ENCODE measurements around the gene TMED1. TPM values are rescaled to one million over a fixed set of nuclear protein-coding genes. Genes with fewer than 3 reads are reported as not detected.
"Not testable (repeated sequence)": the region's sequence is repeated elsewhere in the genome, so short reads cannot be mapped to it uniquely, and the experiment has no call there.

TMED1 gene
- total RNA-seq, 4 donors from 2014 or later, result 41.2 to 71.3 (median 48.7) TPM

- DNase-seq, result no peak
- H3K36me3 ChIP-seq, result no peaks in the 10 kb centered on the region
- H3K9me3 ChIP-seq, result no peaks in the 10 kb centered on the region
- H3K27me3 ChIP-seq, result no peaks in the 10 kb centered on the region
- H3K27ac ChIP-seq, result no peak overlapping the region
- 88 to 90% methylated on average over 7 of the region's 7 CpGs for WGBS, 2 donors
- no peak overlapping the region for H3K4me3 ChIP-seq (replicated peaks in 1 of 3)
- no peaks in the 10 kb centered on the region for H3K4me1 ChIP-seq
- TF ChIP-seq CTCF (IDR thresholded peaks at IDR 0.05) (no peak), POLR2A (IDR thresholded peaks at IDR 0.05) (no peak)
- intact Hi-C loops (cut with DNase I), result no loop called here
Measured at GRCh38 chr19:10842788-10843187, 6.8 kb upstream of the TMED1 start.

DNA sequence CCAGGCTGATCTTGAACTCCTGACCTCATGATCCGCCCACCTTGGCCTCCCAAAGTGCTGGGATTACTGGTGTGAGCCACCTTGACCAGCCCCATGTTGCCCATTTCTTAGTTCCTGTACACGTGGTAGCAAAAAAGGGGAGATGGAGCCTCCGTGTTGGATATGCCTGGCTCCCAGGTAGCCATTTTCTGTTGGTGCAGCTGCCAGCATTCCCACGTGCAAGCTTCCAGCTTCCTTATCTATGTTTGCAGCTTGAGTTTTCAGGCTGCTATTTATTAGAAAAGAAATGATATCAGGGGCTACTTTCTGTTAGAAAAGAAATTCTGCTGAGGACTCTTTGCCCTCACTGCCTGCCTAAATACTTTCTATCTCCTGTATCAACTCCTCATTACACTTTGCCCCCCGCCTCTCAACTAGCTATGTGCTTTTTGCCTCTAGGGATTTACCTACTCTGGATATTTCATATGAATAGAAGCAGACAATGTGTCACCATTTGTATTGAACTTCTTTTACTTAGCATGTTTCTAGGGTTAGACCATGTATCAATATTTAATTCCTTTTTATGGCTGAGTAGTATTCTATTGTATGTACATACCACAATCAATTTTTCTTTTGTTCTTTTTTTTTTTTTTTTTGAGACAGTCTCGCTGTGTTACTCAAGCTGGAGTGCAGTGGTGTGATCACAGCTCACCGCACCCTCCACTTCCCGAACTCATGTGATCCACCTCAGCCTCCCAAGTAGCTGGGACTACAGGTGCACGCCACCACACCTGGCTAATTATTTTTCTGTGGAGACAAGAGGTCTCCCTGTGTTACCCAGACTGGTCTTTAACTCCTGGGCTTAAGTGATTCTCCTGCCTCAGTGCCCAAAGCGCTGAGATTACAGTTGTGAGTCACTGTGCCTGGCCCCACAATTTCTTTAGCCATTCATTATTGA, 3.4 kb upstream of the TMED1 start:
- no peak overlapping the region for H3K4me3 ChIP-seq (replicated peaks in 1 of 3)
- WGBS, 2 donors, result 89 to 90% methylated on average over 10 of the region's 10 CpGs

DNA sequence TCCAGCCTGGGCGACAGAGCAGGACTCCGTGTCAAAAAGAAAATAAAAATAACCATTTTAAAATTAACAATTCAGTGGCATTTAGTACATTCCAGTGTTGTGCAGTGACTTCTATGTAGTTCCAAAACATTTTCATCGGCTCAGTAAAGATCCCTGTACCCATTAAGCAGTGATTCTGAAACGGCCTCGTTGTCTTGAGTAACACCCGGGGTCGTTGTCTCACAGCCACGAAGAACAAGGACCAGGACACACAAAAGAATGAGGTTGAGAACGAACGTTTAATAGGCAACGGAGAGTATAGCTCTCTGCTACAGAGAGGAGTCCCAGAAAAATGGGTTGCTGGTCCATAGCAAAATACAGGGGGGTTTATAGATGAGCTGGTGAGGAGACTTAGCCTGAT, 2.4 kb upstream of the TMED1 start:
- H3K9me3 ChIP-seq, result no peaks in the 10 kb centered on the region
- no peak overlapping the region for H3K4me3 ChIP-seq (replicated peaks in 1 of 3)
- H3K4me1 ChIP-seq, result peaks cover 6 to 7% of the 10 kb centered on the region in 2 donors
- intact Hi-C loops (cut with DNase I), result no loop called here
- H3K27ac ChIP-seq, result no peak overlapping the region
- TF ChIP-seq POLR2A (IDR thresholded peaks at IDR 0.05) (no peak), CTCF (IDR thresholded peaks at IDR 0.05) (no peak)
- 86% methylated on average over 11 of the region's 11 CpGs for WGBS, 2 donors
- peaks cover 2 to 4% of the 10 kb centered on the region in 2 donors for H3K36me3 ChIP-seq
- no peaks in the 10 kb centered on the region for H3K27me3 ChIP-seq
- no peak for DNase-seq

More for the DNA sequence above, 3.4 kb upstream of the TMED1 start:
- TF ChIP-seq POLR2A (IDR thresholded peaks at IDR 0.05), result no peak
- TF ChIP-seq CTCF (IDR thresholded peaks at IDR 0.05), result no peak
- H3K36me3 ChIP-seq, result no peaks in the 10 kb centered on the region
- H3K9me3 ChIP-seq, result no peaks in the 10 kb centered on the region
- intact Hi-C loops (cut with DNase I), result no loop called here
- no peak overlapping the region for H3K27ac ChIP-seq
- DNase-seq, result no peak
- peaks cover 6 to 7% of the 10 kb centered on the region in 2 donors for H3K4me1 ChIP-seq
- no peaks in the 10 kb centered on the region for H3K27me3 ChIP-seq

- H3K4me1 ChIP-seq; intact Hi-C loops (cut with DNase I); H3K36me3 ChIP-seq; H3K27ac ChIP-seq; H3K9me3 ChIP-seq; H3K27me3 ChIP-seq; DNase-seq; H3K4me3 ChIP-seq (replicated peaks in 1 of 3): not testable (repeated sequence)
- WGBS, 2 donors, result 94 to 99% methylated on average over 7 of the region's 7 CpGs
Measured at GRCh38 chr19:10837649-10838048, 1.6 kb upstream of the TMED1 start.

- H3K4me1 ChIP-seq, result peaks cover 6 to 7% of the 10 kb centered on the region in 2 donors
- peak overlapping the region; percentile 97 to 99 (median 99) for H3K27ac ChIP-seq
- WGBS, 2 donors, result 31 to 38% methylated on average over 37 to 38 of the region's 38 CpGs
- H3K9me3 ChIP-seq, result no peaks in the 10 kb centered on the region
- intact Hi-C loops (cut with DNase I), result no loop called here
- no peaks in the 10 kb centered on the region for H3K27me3 ChIP-seq
- TF ChIP-seq POLR2A (IDR thresholded peaks at IDR 0.05) (no peak), CTCF (IDR thresholded peaks at IDR 0.05) (no peak)
- peak overlapping the region in 2 of 3 donors; percentile 63 to 76 for H3K4me3 ChIP-seq (replicated peaks in 1 of 3)
- H3K36me3 ChIP-seq, result peaks cover 16% of the 10 kb centered on the region in 2 donors
- DNase-seq, result peak; percentile 75 to 86
Measured at GRCh38 chr19:10836479-10837330, 693 bp upstream of the TMED1 start.

All from thyroid gland (tissue), 4 donors.